Stimulated activated CD8-positive, alpha-beta memory T cell treated with anti-CD3 and anti-CD28 coated beads, Interleukin-7, amount 100 ng/mL, for 48 hours (primary cell): Measurements from ENCODE around the gene NFATC3.
A peak's percentile ranks its signal among the peaks of the same experiment; 100 is the strongest.

ENCODE experiments used
- DNase-seq, 2 donors: peaks; one replicate each; pipeline ENCODE4 v3.0.0-alpha.2; 2020; ENCODE audit warnings: low read depth in 1 of 2; ENCODE audit errors: extremely low read depth in 1 of 2

Gene NFATC3

GRCh38 chr16:68072038-68072695, 13.0 kb upstream of the NFATC3 start:
- DNase-seq, result no peak

GRCh38 chr16:68073902-68074760, 11.0 kb upstream of the NFATC3 start:
- DNase-seq, result no peak

GRCh38 chr16:68074850-68075555, 10.2 kb upstream of the NFATC3 start:
- peak; percentile 42 to 68 for DNase-seq

GRCh38 chr16:68075980-68076379, 9.2 kb upstream of the NFATC3 start:
- DNase-seq, result no peak

GRCh38 chr16:68076560-68076959, 8.6 kb upstream of the NFATC3 start:
- DNase-seq, result no peak

GRCh38 chr16:68077866-68078700, 7.1 kb upstream of the NFATC3 start:
- DNase-seq, result no peak

- DNase-seq, result no peak
These were observed 6.3 kb upstream of the NFATC3 start for GRCh38 chr16:68078701-68079375.

- DNase-seq, result no peak
These were observed 5.9 kb upstream of the NFATC3 start for GRCh38 chr16:68079376-68079625.

- peak; percentile 78 to 82 for DNase-seq
These were observed 5.4 kb upstream of the NFATC3 start for GRCh38 chr16:68079626-68080344.

GRCh38 chr16:68081861-68082628, 3.1 kb upstream of the NFATC3 start:
- no peak for DNase-seq

- no peak for DNase-seq
These were observed 2.4 kb upstream of the NFATC3 start for GRCh38 chr16:68082629-68083238.

- DNase-seq, result no peak
These were observed 1.9 kb upstream of the NFATC3 start for GRCh38 chr16:68083239-68083781.

GRCh38 chr16:68083861-68084503, 1.2 kb upstream of the NFATC3 start:
- no peak for DNase-seq

GRCh38 chr16:68084504-68085258, 489 bp upstream of the NFATC3 start:
- DNase-seq, result peak; percentile 85 to 89

GRCh38 chr16:68086336-68086841, 1.2 kb downstream of the NFATC3 start:
- DNase-seq, result no peak

GRCh38 chr16:68086860-68087268, 1.7 kb downstream of the NFATC3 start:
- DNase-seq, result no peak

GRCh38 chr16:68087688-68088087, 2.5 kb downstream of the NFATC3 start:
- DNase-seq, result no peak
